Measurements from ENCODE around the gene ZNF302.

The ZNF302 gene

GRCh38 chr19:34669305-34669704, 8.2 kb upstream of the ZNF302 start:
- DNase-seq = no peak
- H3K27me3 ChIP-seq (replicated peaks; ENCODE audit: insufficient read depth, low read length) = no peaks in the 10 kb centered on the region
- no peaks in the 10 kb centered on the region for H3K79me2 ChIP-seq (ENCODE audit: low read length)
- H3K4me1 ChIP-seq (ENCODE audit: low read length) = no peaks in the 10 kb centered on the region
- no peak overlapping the region for H2AFZ ChIP-seq (ENCODE audit: low read length)
- no peaks in the 10 kb centered on the region for H3F3A ChIP-seq (ENCODE audit: insufficient read depth, low read length)
- no peak overlapping the region for H3K4me3 ChIP-seq (ENCODE audit: low read length)
- no peaks in the 10 kb centered on the region for H3K36me3 ChIP-seq (replicated peaks; ENCODE audit: insufficient read depth, low read length)
- H3K4me2 ChIP-seq (ENCODE audit: low read depth, low read length) = no peak overlapping the region
- H3K9me3 ChIP-seq (replicated peaks; ENCODE audit: insufficient read depth, low read length) = no peaks in the 10 kb centered on the region
- TF ChIP-seq EZH2phosphoT487 (IDR thresholded peaks at IDR 0.05; ENCODE audit: low read length) = no peak
- TF ChIP-seq CTCF (IDR thresholded peaks at IDR 0.05; ENCODE audit: low read length) = no peak
- no peak for TF ChIP-seq EZH2 (optimal IDR thresholded peaks at IDR 0.05; ENCODE audit: low read depth, low read length)
- no peak overlapping the region for H3K27ac ChIP-seq (ENCODE audit: low read length)
- H3K9me2 ChIP-seq (replicated peaks; ENCODE audit: insufficient read depth, low read length) = no peaks in the 10 kb centered on the region
- H3K9ac ChIP-seq (ENCODE audit: low read length) = no peak overlapping the region
- H4K20me1 ChIP-seq (ENCODE audit: insufficient read depth, low read length) = no peaks in the 10 kb centered on the region

GRCh38 chr19:34671972-34672371, 5.5 kb upstream of the ZNF302 start:
- H3K27ac ChIP-seq (ENCODE audit: low read length) = no peak overlapping the region
- no peaks in the 10 kb centered on the region for H3K27me3 ChIP-seq (replicated peaks; ENCODE audit: insufficient read depth, low read length)
- H4K20me1 ChIP-seq (ENCODE audit: insufficient read depth, low read length) = no peaks in the 10 kb centered on the region
- H3K9ac ChIP-seq (ENCODE audit: low read length) = no peak overlapping the region
- DNase-seq = no peak
- no peaks in the 10 kb centered on the region for H3K79me2 ChIP-seq (ENCODE audit: low read length)
- H3K4me1 ChIP-seq (ENCODE audit: low read length) = no peaks in the 10 kb centered on the region
- no peaks in the 10 kb centered on the region for H3K9me2 ChIP-seq (replicated peaks; ENCODE audit: insufficient read depth, low read length)
- no peaks in the 10 kb centered on the region for H3K36me3 ChIP-seq (replicated peaks; ENCODE audit: insufficient read depth, low read length)
- no peak overlapping the region for H3K4me3 ChIP-seq (ENCODE audit: low read length)
- no peaks in the 10 kb centered on the region for H3K9me3 ChIP-seq (replicated peaks; ENCODE audit: insufficient read depth, low read length)
- H3F3A ChIP-seq (ENCODE audit: insufficient read depth, low read length) = no peaks in the 10 kb centered on the region
- no peak overlapping the region for H3K4me2 ChIP-seq (ENCODE audit: low read depth, low read length)
- H2AFZ ChIP-seq (ENCODE audit: low read length) = no peak overlapping the region
- TF ChIP-seq EZH2 (optimal IDR thresholded peaks at IDR 0.05; ENCODE audit: low read depth, low read length) (no peak), EZH2phosphoT487 (IDR thresholded peaks at IDR 0.05; ENCODE audit: low read length) (no peak), CTCF (IDR thresholded peaks at IDR 0.05; ENCODE audit: low read length) (no peak)

- no peak overlapping the region for H3K4me3 ChIP-seq (ENCODE audit: low read length)
- H3K4me2 ChIP-seq (ENCODE audit: low read depth, low read length) = no peak overlapping the region
- DNase-seq = no peak
- no peaks in the 10 kb centered on the region for H3K4me1 ChIP-seq (ENCODE audit: low read length)
- no peak overlapping the region for H2AFZ ChIP-seq (ENCODE audit: low read length)
- H3K27ac ChIP-seq (ENCODE audit: low read length) = no peak overlapping the region
- no peaks in the 10 kb centered on the region for H3K9me3 ChIP-seq (replicated peaks; ENCODE audit: insufficient read depth, low read length)
- H3K9ac ChIP-seq (ENCODE audit: low read length) = no peak overlapping the region
- H3K27me3 ChIP-seq (replicated peaks; ENCODE audit: insufficient read depth, low read length) = no peaks in the 10 kb centered on the region
- no peak for TF ChIP-seq EZH2phosphoT487 (IDR thresholded peaks at IDR 0.05; ENCODE audit: low read length)
- no peak for TF ChIP-seq CTCF (IDR thresholded peaks at IDR 0.05; ENCODE audit: low read length)
- no peak for TF ChIP-seq EZH2 (optimal IDR thresholded peaks at IDR 0.05; ENCODE audit: low read depth, low read length)
- no peaks in the 10 kb centered on the region for H3K36me3 ChIP-seq (replicated peaks; ENCODE audit: insufficient read depth, low read length)
- no peaks in the 10 kb centered on the region for H3K79me2 ChIP-seq (ENCODE audit: low read length)
- no peaks in the 10 kb centered on the region for H3K9me2 ChIP-seq (replicated peaks; ENCODE audit: insufficient read depth, low read length)
- no peaks in the 10 kb centered on the region for H4K20me1 ChIP-seq (ENCODE audit: insufficient read depth, low read length)
- no peaks in the 10 kb centered on the region for H3F3A ChIP-seq (ENCODE audit: insufficient read depth, low read length)
Observed at GRCh38 chr19:34673590-34673989, 3.9 kb upstream of the ZNF302 start.

Data from MM.1S (cell line).